ENCODE measurements around the gene CALN1.

The CALN1 gene

GRCh38 chr7:71996141-71996540, 416.0 kb downstream of the CALN1 start:
- Histone ChIP-seq H3K36me3 (ENCODE audit: control insufficient read depth, insufficient read depth, low read length) (no peaks in the 10 kb centered on the region), H3K9ac (ENCODE audit: low read length) (no peak overlapping the region), H3K27ac (ENCODE audit: low read depth, low read length) (no peak overlapping the region), H3K4me1 (ENCODE audit: control insufficient read depth, insufficient read depth, low read length) (no peaks in the 10 kb centered on the region), H3K4me3 (ENCODE audit: low read length) (no peak overlapping the region), H3K27me3 (ENCODE audit: control insufficient read depth, insufficient read depth, low read length) (no peaks in the 10 kb centered on the region)

- H3K36me3 ChIP-seq (ENCODE audit: control insufficient read depth, insufficient read depth, low read length) = no peaks in the 10 kb centered on the region
- no peak overlapping the region for H3K9ac ChIP-seq (ENCODE audit: low read length)
- no peaks in the 10 kb centered on the region for H3K27me3 ChIP-seq (ENCODE audit: control insufficient read depth, insufficient read depth, low read length)
- no peaks in the 10 kb centered on the region for H3K4me1 ChIP-seq (ENCODE audit: control insufficient read depth, insufficient read depth, low read length)
- H3K27ac ChIP-seq (ENCODE audit: low read depth, low read length) = no peak overlapping the region
- H3K4me3 ChIP-seq (ENCODE audit: low read length) = no peak overlapping the region
These were observed 417.0 kb downstream of the CALN1 start for GRCh38 chr7:71995111-71995510.

DNA sequence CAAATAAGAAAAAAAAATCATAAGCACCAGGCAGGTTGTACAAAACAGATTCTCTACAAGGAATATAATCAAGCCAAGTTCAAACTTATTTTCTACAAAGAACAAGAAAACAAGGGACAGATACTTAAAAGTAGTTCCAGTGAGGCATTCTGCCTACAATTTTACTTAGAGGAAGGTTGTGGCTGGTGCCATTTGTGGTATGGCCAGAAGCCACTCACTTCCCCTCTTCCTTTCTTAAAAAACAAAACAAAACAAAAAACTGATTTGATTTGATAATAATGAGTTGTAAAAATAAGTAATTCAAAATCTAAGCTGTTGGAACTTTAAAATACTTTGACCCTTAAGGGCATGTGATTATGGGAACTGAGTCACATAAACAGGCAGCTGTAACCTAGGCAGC, 420.6 kb downstream of the CALN1 start:
- no peaks in the 10 kb centered on the region for H3K36me3 ChIP-seq (ENCODE audit: control insufficient read depth, insufficient read depth, low read length)
- H3K4me3 ChIP-seq (ENCODE audit: low read length) = no peak overlapping the region
- H3K9ac ChIP-seq (ENCODE audit: low read length) = no peak overlapping the region
- H3K4me1 ChIP-seq (ENCODE audit: control insufficient read depth, insufficient read depth, low read length) = no peaks in the 10 kb centered on the region
- no peak overlapping the region for H3K27ac ChIP-seq (ENCODE audit: low read depth, low read length)
- no peaks in the 10 kb centered on the region for H3K27me3 ChIP-seq (ENCODE audit: control insufficient read depth, insufficient read depth, low read length)

DNA sequence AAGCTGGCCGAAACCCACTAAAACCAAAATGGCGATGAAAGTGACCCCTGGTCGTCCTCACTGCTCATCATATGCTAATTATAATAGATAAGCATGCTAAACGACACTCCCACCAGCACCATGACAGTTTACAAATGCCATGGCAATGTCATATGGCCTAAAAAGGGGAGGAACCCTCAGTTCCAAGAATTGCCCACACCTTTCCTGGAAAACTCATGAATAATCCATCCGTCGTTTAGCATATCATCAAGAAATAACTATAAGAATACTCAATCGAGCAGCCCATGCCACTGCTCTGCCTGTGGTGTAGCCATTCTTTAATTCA, 422.0 kb downstream of the CALN1 start:
- H3K4me3 ChIP-seq (ENCODE audit: low read length) = no peak overlapping the region
- no peaks in the 10 kb centered on the region for H3K27me3 ChIP-seq (ENCODE audit: control insufficient read depth, insufficient read depth, low read length)
- H3K9ac ChIP-seq (ENCODE audit: low read length) = no peak overlapping the region
- no peak overlapping the region for H3K27ac ChIP-seq (ENCODE audit: low read depth, low read length)
- no peaks in the 10 kb centered on the region for H3K4me1 ChIP-seq (ENCODE audit: control insufficient read depth, insufficient read depth, low read length)
- H3K36me3 ChIP-seq (ENCODE audit: control insufficient read depth, insufficient read depth, low read length) = no peaks in the 10 kb centered on the region

DNA sequence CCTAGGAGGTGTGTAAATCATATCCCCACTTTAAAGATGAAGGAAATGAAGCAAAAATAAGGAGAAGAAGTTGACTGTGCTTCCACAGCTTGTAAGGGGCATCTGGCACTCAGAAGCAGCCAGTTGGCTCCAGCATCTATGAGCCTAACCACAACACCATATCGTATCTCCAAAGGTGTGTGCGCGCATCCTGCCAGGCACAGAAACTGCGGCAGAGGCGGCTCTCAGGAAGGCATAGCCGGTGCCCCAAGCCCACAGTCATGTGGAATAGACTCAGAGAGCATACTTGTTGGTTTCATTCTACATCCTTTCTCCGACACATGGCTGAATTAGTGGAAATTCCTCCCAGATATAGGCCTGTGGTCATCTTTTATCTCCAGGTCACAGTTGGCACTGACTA, 423.9 kb downstream of the CALN1 start:
- Histone ChIP-seq H3K27me3 (ENCODE audit: control insufficient read depth, insufficient read depth, low read length) (no peaks in the 10 kb centered on the region), H3K27ac (ENCODE audit: low read depth, low read length) (no peak overlapping the region)

GRCh38 chr7:71987200-71987767, 424.9 kb downstream of the CALN1 start:
- Histone ChIP-seq H3K27ac (ENCODE audit: low read depth, low read length) (no peak overlapping the region), H3K9ac (ENCODE audit: low read length) (no peak overlapping the region), H3K4me1 (ENCODE audit: control insufficient read depth, insufficient read depth, low read length) (no peaks in the 10 kb centered on the region), H3K4me3 (ENCODE audit: low read length) (no peak overlapping the region), H3K27me3 (ENCODE audit: control insufficient read depth, insufficient read depth, low read length) (no peaks in the 10 kb centered on the region), H3K36me3 (ENCODE audit: control insufficient read depth, insufficient read depth, low read length) (no peaks in the 10 kb centered on the region)

More for the DNA sequence above, 423.9 kb downstream of the CALN1 start:
- Histone ChIP-seq H3K4me1 (ENCODE audit: control insufficient read depth, insufficient read depth, low read length) (no peaks in the 10 kb centered on the region), H3K9ac (ENCODE audit: low read length) (no peak overlapping the region), H3K4me3 (ENCODE audit: low read length) (no peak overlapping the region), H3K36me3 (ENCODE audit: control insufficient read depth, insufficient read depth, low read length) (no peaks in the 10 kb centered on the region)

DNA sequence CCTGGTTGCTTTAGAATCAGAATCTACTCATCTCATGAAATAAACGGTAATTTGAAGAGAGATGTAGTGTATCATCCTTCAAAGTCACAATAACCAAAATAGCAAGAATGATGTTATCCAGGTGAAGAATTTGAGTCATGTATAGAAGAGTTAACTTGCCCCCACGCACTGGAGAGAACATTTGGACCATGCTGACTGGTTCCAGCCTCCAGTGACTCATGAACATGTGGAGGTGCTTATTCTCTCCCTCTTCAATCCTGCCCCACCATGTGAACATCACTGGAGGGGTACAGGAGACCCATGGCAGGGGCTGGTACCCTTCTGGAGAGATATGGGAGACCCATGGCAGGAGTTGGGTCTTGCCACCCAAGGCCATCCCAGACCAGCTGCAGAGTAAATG, 427.8 kb downstream of the CALN1 start:
- H3K4me1 ChIP-seq (ENCODE audit: control insufficient read depth, insufficient read depth, low read length) = no peaks in the 10 kb centered on the region
- no peak overlapping the region for H3K9ac ChIP-seq (ENCODE audit: low read length)
- H3K27ac ChIP-seq (ENCODE audit: low read depth, low read length) = no peak overlapping the region
- H3K4me3 ChIP-seq (ENCODE audit: low read length) = no peak overlapping the region
- H3K36me3 ChIP-seq (ENCODE audit: control insufficient read depth, insufficient read depth, low read length) = no peaks in the 10 kb centered on the region
- H3K27me3 ChIP-seq (ENCODE audit: control insufficient read depth, insufficient read depth, low read length) = no peaks in the 10 kb centered on the region

DNA sequence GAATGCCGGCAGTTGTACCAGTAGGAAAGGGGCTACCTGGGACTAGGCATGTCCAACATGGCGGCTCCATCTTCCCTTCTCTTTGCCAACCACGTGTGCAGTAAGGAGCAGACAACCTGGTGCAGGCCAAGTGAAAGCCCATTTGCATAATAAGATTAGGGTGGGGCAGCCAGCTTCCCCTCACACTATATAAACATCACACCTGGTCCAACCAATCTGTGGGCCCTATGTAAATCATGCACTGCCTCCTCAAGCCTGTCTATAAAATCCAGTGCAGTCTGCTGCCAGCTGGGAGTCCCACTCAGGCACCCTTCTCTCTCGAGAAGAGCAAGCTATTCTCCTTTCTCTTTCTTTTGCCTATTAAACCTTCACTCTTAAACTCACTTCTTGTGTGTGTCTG, 429.3 kb downstream of the CALN1 start:
- Histone ChIP-seq H3K9ac (ENCODE audit: low read length) (no peak overlapping the region), H3K4me1 (ENCODE audit: control insufficient read depth, insufficient read depth, low read length) (no peaks in the 10 kb centered on the region), H3K36me3 (ENCODE audit: control insufficient read depth, insufficient read depth, low read length) (no peaks in the 10 kb centered on the region), H3K27me3 (ENCODE audit: control insufficient read depth, insufficient read depth, low read length) (no peaks in the 10 kb centered on the region), H3K27ac (ENCODE audit: low read depth, low read length) (no peak overlapping the region), H3K4me3 (ENCODE audit: low read length) (no peak overlapping the region)

DNA sequence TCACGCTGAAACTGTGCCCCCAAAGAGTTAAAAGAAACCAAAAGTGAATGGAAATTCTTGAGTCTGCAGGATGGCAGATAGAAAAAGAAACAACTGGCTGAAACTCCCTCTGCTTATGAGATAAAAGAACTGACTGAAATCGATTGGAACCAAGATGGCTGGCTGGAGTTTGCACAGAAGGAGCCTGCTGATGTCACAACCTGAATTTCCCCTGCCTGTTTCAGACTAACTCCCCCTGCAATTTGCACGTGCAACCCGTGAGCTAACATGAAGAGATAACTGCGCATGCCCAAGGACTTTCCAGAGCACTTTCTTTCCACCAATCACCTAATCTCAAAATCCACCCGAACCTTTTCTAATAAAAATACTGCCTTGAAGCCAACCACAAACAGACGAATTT, 435.5 kb downstream of the CALN1 start:
- Histone ChIP-seq H3K27me3 (ENCODE audit: control insufficient read depth, insufficient read depth, low read length) (no peaks in the 10 kb centered on the region), H3K36me3 (ENCODE audit: control insufficient read depth, insufficient read depth, low read length) (no peaks in the 10 kb centered on the region), H3K4me3 (ENCODE audit: low read length) (no peak overlapping the region)

DNA sequence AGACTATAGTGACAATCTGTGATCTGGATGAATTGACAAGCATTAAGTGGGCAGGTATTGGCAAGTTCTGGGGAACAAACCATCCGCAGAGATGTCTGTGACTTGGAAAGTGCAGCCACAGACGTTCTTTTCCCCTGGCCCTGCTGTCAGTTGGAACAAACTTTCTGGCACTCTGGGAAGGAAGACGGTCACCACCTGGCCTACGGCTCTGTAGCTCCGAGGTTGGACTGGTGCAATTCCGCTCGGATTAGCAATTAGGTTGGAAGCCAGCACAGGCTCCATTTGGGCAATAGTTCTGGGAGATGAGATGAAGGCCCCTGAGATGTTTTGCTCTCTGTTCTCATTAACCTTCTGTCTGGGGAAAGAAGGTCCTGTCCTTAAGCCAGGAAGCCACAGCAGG, 437.5 kb downstream of the CALN1 start:
- no peak overlapping the region for H3K9ac ChIP-seq (ENCODE audit: low read length)
- no peak overlapping the region for H3K4me3 ChIP-seq (ENCODE audit: low read length)
- no peak overlapping the region for H3K27ac ChIP-seq (ENCODE audit: low read depth, low read length)
- H3K4me1 ChIP-seq (ENCODE audit: control insufficient read depth, insufficient read depth, low read length) = no peaks in the 10 kb centered on the region
- no peaks in the 10 kb centered on the region for H3K27me3 ChIP-seq (ENCODE audit: control insufficient read depth, insufficient read depth, low read length)
- H3K36me3 ChIP-seq (ENCODE audit: control insufficient read depth, insufficient read depth, low read length) = no peaks in the 10 kb centered on the region

More for the DNA sequence above, 435.5 kb downstream of the CALN1 start:
- no peak overlapping the region for H3K9ac ChIP-seq (ENCODE audit: low read length)
- H3K27ac ChIP-seq (ENCODE audit: low read depth, low read length) = no peak overlapping the region
- H3K4me1 ChIP-seq (ENCODE audit: control insufficient read depth, insufficient read depth, low read length) = no peaks in the 10 kb centered on the region

DNA sequence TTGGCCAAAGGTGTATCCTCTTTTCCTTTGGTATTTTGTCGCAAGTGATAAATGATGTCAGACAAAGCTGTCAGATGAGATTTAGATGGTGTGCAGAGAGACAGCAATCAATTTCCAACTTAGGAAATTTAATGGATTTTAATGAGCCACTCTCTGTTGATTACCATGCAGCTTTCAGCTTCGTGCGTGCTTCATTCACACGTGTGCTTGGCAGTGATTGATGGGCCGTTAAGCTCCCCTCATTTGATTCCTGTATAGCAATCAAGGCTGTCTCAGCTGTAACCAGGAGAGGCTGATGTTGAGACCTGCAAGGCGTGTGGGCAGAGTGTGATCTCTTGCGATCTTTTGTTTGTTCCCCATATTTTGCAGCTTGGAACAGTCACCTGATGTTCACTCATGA, 439.6 kb downstream of the CALN1 start:
- Histone ChIP-seq H3K4me1 (ENCODE audit: control insufficient read depth, insufficient read depth, low read length) (no peaks in the 10 kb centered on the region), H3K9ac (ENCODE audit: low read length) (no peak overlapping the region), H3K27me3 (ENCODE audit: control insufficient read depth, insufficient read depth, low read length) (no peaks in the 10 kb centered on the region), H3K36me3 (ENCODE audit: control insufficient read depth, insufficient read depth, low read length) (no peaks in the 10 kb centered on the region), H3K27ac (ENCODE audit: low read depth, low read length) (no peak overlapping the region), H3K4me3 (ENCODE audit: low read length) (no peak overlapping the region)

GRCh38 chr7:71970725-71971124, 441.4 kb downstream of the CALN1 start:
- Histone ChIP-seq H3K36me3 (ENCODE audit: control insufficient read depth, insufficient read depth, low read length) (no peaks in the 10 kb centered on the region), H3K4me3 (ENCODE audit: low read length) (no peak overlapping the region), H3K4me1 (ENCODE audit: control insufficient read depth, insufficient read depth, low read length) (no peaks in the 10 kb centered on the region), H3K9ac (ENCODE audit: low read length) (no peak overlapping the region), H3K27me3 (ENCODE audit: control insufficient read depth, insufficient read depth, low read length) (no peaks in the 10 kb centered on the region), H3K27ac (ENCODE audit: low read depth, low read length) (no peak overlapping the region)

DNA sequence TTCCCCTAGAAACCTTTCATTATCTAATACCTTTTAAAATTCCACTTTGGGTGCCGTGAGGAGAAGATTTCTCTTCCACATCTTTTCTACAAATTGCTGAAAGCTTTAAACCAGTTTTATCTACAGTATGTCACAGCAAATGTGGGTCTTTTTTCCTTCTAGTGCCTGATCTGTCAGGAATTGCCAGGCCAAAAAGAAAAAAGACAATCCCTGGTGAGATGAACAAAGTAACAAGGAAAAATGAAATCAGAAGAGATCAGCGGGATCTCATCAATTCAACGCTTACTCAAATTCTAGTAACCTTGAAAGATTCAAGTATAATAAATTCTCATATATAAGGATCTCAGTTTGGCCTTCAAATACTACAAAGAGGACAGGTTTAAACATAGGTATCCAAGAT, 449.5 kb downstream of the CALN1 start:
- no peak overlapping the region for H3K4me3 ChIP-seq (ENCODE audit: low read length)
- no peak overlapping the region for H3K27ac ChIP-seq (ENCODE audit: low read depth, low read length)
- H3K27me3 ChIP-seq (ENCODE audit: control insufficient read depth, insufficient read depth, low read length) = no peaks in the 10 kb centered on the region
- no peaks in the 10 kb centered on the region for H3K4me1 ChIP-seq (ENCODE audit: control insufficient read depth, insufficient read depth, low read length)
- H3K9ac ChIP-seq (ENCODE audit: low read length) = no peak overlapping the region
- H3K36me3 ChIP-seq (ENCODE audit: control insufficient read depth, insufficient read depth, low read length) = no peaks in the 10 kb centered on the region

Data from rectal smooth muscle tissue (tissue), 1 donor.